K562 (cell line): ENCODE measurements around the gene FOXR2. TPM values are rescaled to one million over a fixed set of nuclear protein-coding genes. Genes with fewer than 3 reads are reported as not detected.

ENCODE experiments used
- ATAC-seq: fragments of 200-7000 bp; cut with Tn5 transposase; 3 replicates; pipeline ENCODE4 v1.9.1; 2020; ENCODE audit warnings: moderate library complexity
- BruUV-seq: library from RNA; stranded (reverse); fragments of 400-500 nt; replicated peaks from 2 replicates; lab custom pipeline; 2021; lab: Mats Ljungman, UMichigan
- CTCF ChIA-PET: fragments of 300-600 bp; formaldehyde crosslinking; extraction: SDS; loops from one replicate; lab custom pipeline; 2021; ENCODE audit warnings: low intra/inter-chr PET ratio; lab: Yijun Ruan, JAX
- POLR2A ChIA-PET: fragments of 300-600, 350-650 bp; sonication (Branson Sonifier 250); formaldehyde crosslinking; extraction: SDS; loops from one replicate; lab custom pipeline; 2021; ENCODE audit warnings: antibody characterized with exemption, inconsistent platforms; lab: Yijun Ruan, JAX
- DNase-seq, 4 experiments: peaks; one replicate each; pipeline versions ENCODE4 v3.0.0 to v3.0.0-alpha.2; 2011 to 2018; ENCODE audit warnings: low spot score in 3 of 4, mixed read lengths in 3 of 4; ENCODE audit errors: extremely low read depth in 1 of 4
- FAIRE-seq: peaks from 2 replicates; lab custom pipeline; 2011; peaks lifted over from hg19 to GRCh38; lab: Jason Lieb, UNC
- H2AFZ ChIP-seq: 2 replicates; pipeline ENCODE4 v1.6.0; 2011; ENCODE audit warnings: low read depth, low read length, control low read depth, inconsistent platforms
- H3K27ac ChIP-seq: fragments of 200-600 bp; 3 replicates; pipeline ENCODE4 v1.8.0; 2011; ENCODE audit warnings: low read depth, mild to moderate bottlenecking, control low read depth, inconsistent platforms, low read length, moderate library complexity, mixed read lengths; ENCODE audit errors: extremely low read depth
- H3K27me3 ChIP-seq, 2 experiments: fragments of 300-600 bp in 1 of 2; 2 replicates in 1 of 2; 3 replicates in 1 of 2; pipeline versions ENCODE4 v1.6.0 to v1.8.0; 2011; ENCODE audit warnings: inconsistent platforms in 2 of 2, low read length in 2 of 2, mild to moderate bottlenecking in 1 of 2, mixed read lengths in 1 of 2, moderate library complexity in 1 of 2; ENCODE audit not compliant: control insufficient read depth in 2 of 2, insufficient read depth in 2 of 2
- H3K36me3 ChIP-seq: fragments of 300-600 bp; 3 replicates; pipeline ENCODE4 v1.8.0; 2011; ENCODE audit warnings: mild to moderate bottlenecking, low read length, inconsistent platforms; ENCODE audit not compliant: control insufficient read depth, insufficient read depth
- H3K4me1 ChIP-seq, 2 experiments: fragments of 200-600 bp in 1 of 2; replicated peaks in 1 of 2; 2 replicates in 1 of 2; 3 replicates in 1 of 2; pipeline versions ENCODE4 v1.5.1 to v1.8.0; 2011; ENCODE audit warnings: inconsistent platforms in 2 of 2, low read length in 2 of 2, mild to moderate bottlenecking in 1 of 2, mixed read lengths in 1 of 2, moderate library complexity in 1 of 2; ENCODE audit not compliant: control insufficient read depth in 2 of 2, insufficient read depth in 2 of 2
- H3K4me2 ChIP-seq: 2 replicates; pipeline ENCODE4 v1.6.1; 2011; ENCODE audit warnings: low read length, control low read depth, inconsistent platforms, mixed read lengths; ENCODE audit not compliant: insufficient read depth
- H3K4me3 ChIP-seq: fragments of 200-600 bp; sonication (generic), shearing (Covaris generic); 2 replicates; pipeline ENCODE4 v1.5.1; 2016; ENCODE audit warnings: control low read depth, inconsistent platforms
- H3K79me2 ChIP-seq: fragments of 200-600 bp; 3 replicates; pipeline ENCODE4 v1.8.0; 2011; ENCODE audit warnings: low read length, inconsistent platforms; ENCODE audit not compliant: control insufficient read depth, insufficient read depth
- H3K9ac ChIP-seq, 2 experiments: 2 replicates each; pipeline versions ENCODE4 v1.6.0 to v1.6.1; 2011; ENCODE audit warnings: low read depth in 2 of 2, low read length in 2 of 2, control low read depth in 1 of 2, inconsistent platforms in 1 of 2, mild to moderate bottlenecking in 1 of 2, mixed read lengths in 1 of 2; ENCODE audit not compliant: insufficient read depth in 1 of 2
- H3K9me1 ChIP-seq: one replicate; pipeline ENCODE4 v1.6.0; 2011; ENCODE audit warnings: inconsistent platforms, mild to moderate bottlenecking, low read length, moderate library complexity; ENCODE audit not compliant: control insufficient read depth, insufficient read depth
- H3K9me3 ChIP-seq: replicated peaks from 2 replicates; pipeline ENCODE4 v1.5.1; 2011; ENCODE audit warnings: low read depth, low read length, inconsistent platforms; ENCODE audit not compliant: control insufficient read depth, insufficient read depth
- H4K20me1 ChIP-seq: replicated peaks from 2 replicates; pipeline ENCODE4 v1.6.1; 2011; ENCODE audit warnings: low read length, inconsistent platforms, mixed read lengths; ENCODE audit not compliant: control insufficient read depth, insufficient read depth
- COPS2 ChIP-seq: fragments of 450-650 bp; conservative IDR thresholded peaks from 2 replicates; pipeline ENCODE4 v1.6.1; 2016; ENCODE audit warnings: mild to moderate bottlenecking, moderate library complexity
- HCFC1 ChIP-seq: IDR thresholded peaks from 2 replicates; pipeline ENCODE4 v1.6.1; 2012; ENCODE audit warnings: low read depth, low read length, improper control_type of control experiment
- TOE1 ChIP-seq, 2 experiments: fragments of 450-650 bp in 1 of 2; sonication (generic) in 1 of 2; formaldehyde crosslinking in 1 of 2; IDR thresholded peaks; 2 replicates each; pipeline versions ENCODE4 v1.7.1 to v1.8.0; 2016 to 2022; ENCODE audit warnings: borderline replicate concordance in 2 of 2, mild to moderate bottlenecking in 2 of 2, antibody characterized with exemption in 1 of 2, inconsistent platforms in 1 of 2, low read depth in 1 of 2, missing genetic modification reagents in 1 of 2, moderate library complexity in 1 of 2
- TRIM28 ChIP-seq: fragments of 450-650 bp; IDR thresholded peaks from 2 replicates; pipeline ENCODE4 v1.6.1; 2017
- XRCC3 ChIP-seq: fragments of 450-650 bp; IDR thresholded peaks from 2 replicates; pipeline ENCODE4 v1.6.1; 2017; ENCODE audit warnings: mild to moderate bottlenecking, moderate library complexity
- ZNF239 ChIP-seq: fragments of 250-450 bp; sonication (Bioruptor Pico); IDR thresholded peaks from 2 replicates; pipeline ENCODE4 v1.4.0; 2020; ENCODE audit warnings: mild to moderate bottlenecking
- WGBS: fragments of 100-300 bp; shearing (Covaris generic); methylation state at CpG from one replicate; pipeline ENCODE4 v1.1.6; 2016; ENCODE audit warnings: low coverage, mixed read lengths; ENCODE audit not compliant: insufficient coverage; ENCODE audit errors: missing lambda C conversion rate; 5-methylcytosine and 5-hydroxymethylcytosine counted together
- in situ Hi-C: fragments of 300-500 bp; cut with MboI; formaldehyde crosslinking; loops from 4 replicates; pipeline ENCODE4 v1.15.0; 2018; ENCODE audit warnings: inconsistent platforms, mixed read lengths
- intact Hi-C: fragments of 100-400 bp; cut with micrococcal nuclease; formaldehyde crosslinking; loops from 2 replicates; pipeline ENCODE4 v1.14.2; 2022
- polyA plus RNA-seq, 8 experiments: library from polyadenylated mRNA; depleted of rRNA in 4 of 8; stranded (reverse) in 5 of 8; unstranded in 3 of 8; fragments of >200 nt; fragmentation: Nextera tagmentation in 2 of 8; fragmentation: Illumina TruSeq in 1 of 8; extraction: Ambion mirVana in 2 of 8; extraction: Trizol in 1 of 8; gene quantifications; 2 replicates each; pipeline versions ENCODE4 v1.2.1 to v1.2.3, GENCODE V29; 2011 to 2014; ENCODE audit warnings: inconsistent platforms in 1 of 8, missing spikeins in 1 of 8
- total RNA-seq, 7 experiments: library from RNA; depleted of rRNA in 6 of 7; stranded (reverse); fragments of >200 nt in 6 of 7; fragmentation: Illumina TruSeq in 2 of 7; extraction: Trizol in 2 of 7; gene quantifications; 2 replicates each; pipeline versions ENCODE4 v1.2.1 to v1.2.3, GENCODE V29; 2011 to 2021; ENCODE audit warnings: low replicate concordance in 1 of 7
- TF ChIP-seq, protein P1 (sequence below), 2 experiments: fragments of 450-650 bp; IDR thresholded peaks; 2 replicates each; pipeline ENCODE4 v1.6.1; 2016

Gene FOXR2
- total and polyA plus RNA-seq, 9 of the 15 experiments (the other 6 are each of a cell fraction or from before 2014, with no cell fraction given): 0.03 to 0.40 (median 0.25) TPM; not detected in 2

DNA sequence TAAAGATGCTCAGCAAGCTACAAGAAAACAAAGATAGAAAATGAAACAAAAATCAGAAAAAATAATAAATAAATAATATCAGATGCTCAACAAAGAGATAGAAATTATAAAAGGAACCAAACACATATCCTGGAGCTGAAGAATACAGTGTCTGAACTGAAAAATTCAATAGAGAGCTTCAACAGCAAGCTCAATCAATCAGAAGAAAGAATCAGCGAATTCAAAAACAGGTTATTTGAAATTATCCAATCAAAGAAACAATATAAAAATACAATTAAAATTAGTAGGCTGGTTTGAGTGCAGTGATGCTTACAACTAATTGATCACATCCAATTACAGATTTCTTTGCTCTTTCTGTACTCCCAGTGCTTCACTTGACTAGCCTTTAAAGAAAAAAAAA, 40.8 kb upstream of the FOXR2 start:
- H3K27ac ChIP-seq: no peak overlapping the region
- no peaks in the 10 kb centered on the region for H3K9me3 ChIP-seq
- POLR2A ChIA-PET: no interaction called here
- no peaks in the 10 kb centered on the region for H3K27me3 ChIP-seq
- H3K9ac ChIP-seq: no peak overlapping the region
- no peak overlapping the region for H3K4me3 ChIP-seq
- CTCF ChIA-PET: no interaction called here
- 0% methylated on average over 1 of the region's 1 CpG for WGBS
- H2AFZ ChIP-seq: no peak overlapping the region
- H3K9me1 ChIP-seq: no peaks in the 10 kb centered on the region
- no peak overlapping the region for H3K4me2 ChIP-seq
- H3K79me2 ChIP-seq: no peaks in the 10 kb centered on the region
- no peaks in the 10 kb centered on the region for H3K4me1 ChIP-seq
- intact Hi-C loops (no loop called here), in situ Hi-C loops (no loop called here)
- FAIRE-seq (no peak), DNase-seq (no peak), ATAC-seq (no peak)
- TF ChIP-seq ZNF239 (no peak), HCFC1 (no peak), TRIM28 (peak; percentile 51; the same call in 1 of the 2 replicates), TOE1 (IDR thresholded peaks at IDR 0.05; ENCODE audit: borderline replicate concordance) (no peak), TOE1 (CRISPR knock-in tag; IDR thresholded peaks at IDR 0.05; ENCODE audit: borderline replicate concordance, low read depth) (no peak), COPS2 (no peak), XRCC3 (no peak)
- TF ChIP-seq, protein P1, sequence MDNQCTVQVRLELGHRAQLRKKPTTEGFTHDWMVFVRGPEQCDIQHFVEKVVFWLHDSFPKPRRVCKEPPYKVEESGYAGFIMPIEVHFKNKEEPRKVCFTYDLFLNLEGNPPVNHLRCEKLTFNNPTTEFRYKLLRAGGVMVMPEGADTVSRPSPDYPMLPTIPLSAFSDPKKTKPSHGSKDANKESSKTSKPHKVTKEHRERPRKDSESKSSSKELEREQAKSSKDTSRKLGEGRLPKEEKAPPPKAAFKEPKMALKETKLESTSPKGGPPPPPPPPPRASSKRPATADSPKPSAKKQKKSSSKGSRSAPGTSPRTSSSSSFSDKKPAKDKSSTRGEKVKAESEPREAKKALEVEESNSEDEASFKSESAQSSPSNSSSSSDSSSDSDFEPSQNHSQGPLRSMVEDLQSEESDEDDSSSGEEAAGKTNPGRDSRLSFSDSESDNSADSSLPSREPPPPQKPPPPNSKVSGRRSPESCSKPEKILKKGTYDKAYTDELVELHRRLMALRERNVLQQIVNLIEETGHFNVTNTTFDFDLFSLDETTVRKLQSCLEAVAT (IDR thresholded peaks at IDR 0.05): no peak
- H4K20me1 ChIP-seq: no peaks in the 10 kb centered on the region
- BruUV-seq: no TSS peak
- H3K36me3 ChIP-seq: no peaks in the 10 kb centered on the region
